B cell (primary cell): ENCODE results near the gene GEMIN2. TPM values are rescaled to one million over a fixed set of nuclear protein-coding genes. Genes with fewer than 3 reads are reported as not detected.
"Not testable (repeated sequence)": the region's sequence is repeated elsewhere in the genome, so short reads cannot be mapped to it uniquely, and the experiment has no call there.

ENCODE experiments used
- ATAC-seq: fragments of 200-7000 bp; cut with Tn5 transposase; one replicate; pipeline ENCODE4 v1.10.0; 2021; ENCODE audit warnings: low read depth, mild to moderate bottlenecking, moderate number of reproducible peaks, moderate library complexity
- CTCF ChIA-PET: fragments of 350-600 bp; sonication (Branson Sonifier 250); formaldehyde crosslinking; loops from one replicate; lab custom pipeline; 2021; ENCODE audit warnings: antibody characterized with exemption, inconsistent platforms; lab: Charles Lee
- POLR2A ChIA-PET: fragments of 350-600 bp; sonication (Branson Sonifier 250); formaldehyde crosslinking; loops from one replicate; lab custom pipeline; 2021; ENCODE audit warnings: antibody characterized with exemption; lab: Charles Lee
- DNase-seq: peaks from one replicate; pipeline ENCODE4 v3.0.0; 2013
- H2AFZ ChIP-seq: 2 replicates; pipeline ENCODE4 v1.6.1; 2012; ENCODE audit warnings: mild to moderate bottlenecking, low read depth, low read length; ENCODE audit not compliant: insufficient read depth, poor library complexity, severe bottlenecking
- H3K27ac ChIP-seq, 2 donors: 1 replicate in 1 of 2; 2 replicates in 1 of 2; pipeline ENCODE4 v1.5.1; 2012 to 2013; ENCODE audit warnings: low read length in 2 of 2, mild to moderate bottlenecking in 2 of 2, moderate library complexity in 1 of 2
- H3K27me3 ChIP-seq, 4 experiments: fragments of 200-600 bp in 1 of 4; sonication (generic) in 1 of 4; replicated peaks in 1 of 4; 1 replicate in 2 of 4; 2 replicates in 2 of 4; pipeline versions ENCODE4 v1.6.1 to v1.7.0; 2013 to 2016; ENCODE audit warnings: low read length in 3 of 4, mild to moderate bottlenecking in 2 of 4, mixed read lengths in 1 of 4, moderate library complexity in 1 of 4; ENCODE audit not compliant: insufficient read depth in 4 of 4, control insufficient read depth in 3 of 4; ENCODE audit errors: control extremely low read depth in 1 of 4
- H3K36me3 ChIP-seq, 2 experiments: replicated peaks in 1 of 2; 1 replicate in 1 of 2; 2 replicates in 1 of 2; pipeline versions ENCODE4 v1.6.1 to v1.7.1; 2013; ENCODE audit warnings: low read length in 1 of 2; ENCODE audit not compliant: insufficient read depth in 2 of 2, control insufficient read depth in 1 of 2; ENCODE audit errors: control extremely low read depth in 1 of 2, extremely low read depth in 1 of 2
- H3K4me1 ChIP-seq, 2 donors: fragments of 200-600 bp in 1 of 2; sonication (generic) in 1 of 2; 1 replicate in 1 of 2; 2 replicates in 1 of 2; pipeline versions ENCODE4 v1.5.1 to v1.6.1; 2013 to 2017; ENCODE audit warnings: low read length in 2 of 2; ENCODE audit not compliant: control insufficient read depth in 2 of 2, insufficient read depth in 2 of 2
- H3K4me2 ChIP-seq: replicated peaks from 2 replicates; pipeline ENCODE3; 2012; ENCODE audit warnings: mild to moderate bottlenecking, low read depth, low read length; ENCODE audit not compliant: poor library complexity, severe bottlenecking
- H3K4me3 ChIP-seq, 5 experiments: fragments of 200-600 bp in 1 of 5; sonication (generic) in 1 of 5; 1 replicate in 3 of 5; 2 replicates in 2 of 5; pipeline versions ENCODE4 v1.5.1 to v1.7.0; 2011 to 2016; ENCODE audit warnings: low read length in 4 of 5, mild to moderate bottlenecking in 4 of 5, low read depth in 2 of 5, control low read depth in 1 of 5, moderate library complexity in 1 of 5; ENCODE audit not compliant: insufficient read depth in 1 of 5; ENCODE audit errors: control extremely low read depth in 1 of 5, extremely low read depth in 1 of 5
- H3K79me2 ChIP-seq: fragments of 200-600 bp; sonication (generic); one replicate; pipeline ENCODE4 v1.6.0; 2016; ENCODE audit warnings: low read length; ENCODE audit not compliant: control insufficient read depth, insufficient read depth
- H3K9ac ChIP-seq: fragments of 200-600 bp; sonication (generic); 2 replicates; pipeline ENCODE4 v1.6.1; 2017; ENCODE audit warnings: mild to moderate bottlenecking, low read length, moderate library complexity
- H3K9me3 ChIP-seq, 3 donors: one replicate each; pipeline versions ENCODE4 v1.6.1 to v1.7.1; 2013; ENCODE audit warnings: low read length in 2 of 3; ENCODE audit not compliant: control insufficient read depth in 2 of 3, insufficient read depth in 1 of 3; ENCODE audit errors: control extremely low read depth in 1 of 3
- H4K20me1 ChIP-seq: 2 replicates; pipeline ENCODE4 v1.6.0; 2012; ENCODE audit warnings: mild to moderate bottlenecking, low read length; ENCODE audit not compliant: insufficient read depth, control insufficient read depth, poor library complexity, severe bottlenecking
- H3K27ac Mint-ChIP-seq: one replicate; pipeline ENCODE4 v1.8.0; 2021; ENCODE audit warnings: mixed read lengths
- H3K27me3 Mint-ChIP-seq: one replicate; pipeline ENCODE4 v1.8.0; 2021; ENCODE audit warnings: mixed read lengths
- H3K4me1 Mint-ChIP-seq: one replicate; pipeline ENCODE4 v1.8.0; 2021; ENCODE audit warnings: mixed read lengths
- H3K4me3 Mint-ChIP-seq: one replicate; pipeline ENCODE4 v1.8.0; 2021; ENCODE audit warnings: mixed read lengths
- H3K9me3 Mint-ChIP-seq: one replicate; pipeline ENCODE4 v1.8.0; 2022; ENCODE audit warnings: mixed read lengths; ENCODE audit not compliant: insufficient read depth
- EZH2 ChIP-seq: IDR thresholded peaks from 2 replicates; pipeline ENCODE4 v1.6.1; 2012; ENCODE audit warnings: borderline replicate concordance, low read depth, mild to moderate bottlenecking, moderate library complexity, low read length; ENCODE audit not compliant: insufficient read depth, poor library complexity, severe bottlenecking
- WGBS: methylation state at CpG from one replicate; pipeline ENCODE4 v1.1.5; 2013; ENCODE audit warnings: missing lambda C conversion rate; ENCODE audit not compliant: insufficient coverage; 5-methylcytosine and 5-hydroxymethylcytosine counted together
- intact Hi-C: fragments of 100-400 bp; cut with micrococcal nuclease; formaldehyde crosslinking; loops from one replicate; pipeline ENCODE4 v1.10.0; 2022
- polyA plus RNA-seq: library from polyadenylated mRNA; depleted of rRNA; stranded (reverse); fragments of >200 nt; gene quantifications from 2 replicates; pipeline ENCODE4 v1.2.3, GENCODE V29; 2012
- total RNA-seq, 2 donors: library from RNA; stranded (reverse); fragments of 120-200 nt in 1 of 2; gene quantifications; 1 replicate in 1 of 2; 2 replicates in 1 of 2; pipeline versions ENCODE4 v1.2.3 to v1.2.4, GENCODE V29; 2013 to 2022
- TF ChIP-seq, protein P1 (sequence below): fragments of 200-600 bp; IDR thresholded peaks from one replicate; pipeline ENCODE4 v1.8.0; 2022; ENCODE audit warnings: antibody characterized with exemption, mild to moderate bottlenecking

GEMIN2 gene
- total and polyA plus RNA-seq, 2 donors (not counting 1 experiment from before 2014, with no cell fraction given) = 13.4 to 14.4 TPM

DNA sequence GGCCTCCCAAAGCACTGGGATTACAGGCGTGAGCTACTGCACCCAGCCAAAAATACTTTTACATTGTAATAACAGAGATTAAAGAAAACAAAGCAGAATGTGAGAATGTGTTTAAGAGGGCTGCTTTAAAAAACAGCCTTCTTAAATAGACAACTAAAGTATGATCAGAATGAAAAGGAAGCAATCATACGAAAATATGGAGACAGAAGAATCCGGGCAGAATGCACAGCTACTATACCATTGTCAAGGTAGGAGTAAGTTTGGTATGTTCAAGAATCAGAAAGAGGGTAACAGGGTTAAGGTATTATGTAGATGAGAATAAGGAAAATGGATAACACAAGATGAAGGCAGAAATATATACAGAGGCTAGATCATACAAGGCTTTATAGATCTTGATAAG, 19.6 kb upstream of the GEMIN2 start:
- DNase-seq (no peak), ATAC-seq (no peak)
- H3K27ac Mint-ChIP-seq = no peak overlapping the region
- H3K27me3 ChIP-seq = no peaks in the 10 kb centered on the region
- peaks cover 12 to 39% of the 10 kb centered on the region in 2 experiments for H3K36me3 ChIP-seq
- H3K4me2 ChIP-seq = no peak overlapping the region
- no peaks in the 10 kb centered on the region for H4K20me1 ChIP-seq
- POLR2A ChIA-PET = no interaction called here
- H3K27me3 Mint-ChIP-seq = no peaks in the 10 kb centered on the region
- H3K4me3 ChIP-seq = no peak overlapping the region
- no peaks in the 10 kb centered on the region for H3K9me3 ChIP-seq
- peaks cover 4% of the 10 kb centered on the region for H3K79me2 ChIP-seq
- intact Hi-C loops = no loop called here
- no peak overlapping the region for H3K27ac ChIP-seq
- H2AFZ ChIP-seq = no peak overlapping the region
- H3K4me1 ChIP-seq = no peaks in the 10 kb centered on the region
- no CpG with 5 or more reads among the region's 3 CpGs for WGBS
- TF ChIP-seq, protein P1, sequence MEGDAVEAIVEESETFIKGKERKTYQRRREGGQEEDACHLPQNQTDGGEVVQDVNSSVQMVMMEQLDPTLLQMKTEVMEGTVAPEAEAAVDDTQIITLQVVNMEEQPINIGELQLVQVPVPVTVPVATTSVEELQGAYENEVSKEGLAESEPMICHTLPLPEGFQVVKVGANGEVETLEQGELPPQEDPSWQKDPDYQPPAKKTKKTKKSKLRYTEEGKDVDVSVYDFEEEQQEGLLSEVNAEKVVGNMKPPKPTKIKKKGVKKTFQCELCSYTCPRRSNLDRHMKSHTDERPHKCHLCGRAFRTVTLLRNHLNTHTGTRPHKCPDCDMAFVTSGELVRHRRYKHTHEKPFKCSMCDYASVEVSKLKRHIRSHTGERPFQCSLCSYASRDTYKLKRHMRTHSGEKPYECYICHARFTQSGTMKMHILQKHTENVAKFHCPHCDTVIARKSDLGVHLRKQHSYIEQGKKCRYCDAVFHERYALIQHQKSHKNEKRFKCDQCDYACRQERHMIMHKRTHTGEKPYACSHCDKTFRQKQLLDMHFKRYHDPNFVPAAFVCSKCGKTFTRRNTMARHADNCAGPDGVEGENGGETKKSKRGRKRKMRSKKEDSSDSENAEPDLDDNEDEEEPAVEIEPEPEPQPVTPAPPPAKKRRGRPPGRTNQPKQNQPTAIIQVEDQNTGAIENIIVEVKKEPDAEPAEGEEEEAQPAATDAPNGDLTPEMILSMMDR = no peak
- TF ChIP-seq EZH2 = no peak
- peaks cover 17% of the 10 kb centered on the region for H3K4me1 Mint-ChIP-seq
- H3K9ac ChIP-seq = no peak overlapping the region
- H3K9me3 Mint-ChIP-seq = no peaks in the 10 kb centered on the region
- CTCF ChIA-PET = no interaction called here
- H3K4me3 Mint-ChIP-seq = no peak overlapping the region

DNA sequence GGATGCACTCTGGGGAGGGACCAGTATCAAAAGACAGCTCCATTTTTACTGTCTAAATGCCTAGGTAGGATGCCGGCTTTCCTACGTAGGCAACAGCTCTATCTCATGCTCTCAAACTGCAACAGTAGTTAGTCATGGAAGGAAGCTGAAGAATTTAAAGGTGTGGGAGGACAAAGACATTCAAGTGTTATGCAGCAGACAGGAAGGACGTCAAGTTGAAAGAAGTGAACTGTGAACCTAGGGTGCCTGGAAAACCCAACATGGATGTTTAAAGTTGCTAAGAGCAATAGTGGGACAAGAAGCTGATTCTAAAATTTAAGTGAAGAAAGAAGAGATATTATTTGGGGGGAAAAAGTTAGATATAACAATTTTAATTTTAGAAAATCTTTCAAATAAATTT, 17.0 kb upstream of the GEMIN2 start:
- Histone ChIP-seq H3K36me3 (peaks cover 8 to 15% of the 10 kb centered on the region in 2 experiments), H4K20me1 (no peaks in the 10 kb centered on the region), H3K4me1 (peaks cover under 1 to 2% of the 10 kb centered on the region in 2 donors), H3K27me3 (no peaks in the 10 kb centered on the region), H3K4me2 (no peak overlapping the region), H3K4me3 (no peak overlapping the region), H2AFZ (no peak overlapping the region), H3K9me3 (no peaks in the 10 kb centered on the region), H3K9ac (no peak overlapping the region), H3K79me2 (peaks cover 4% of the 10 kb centered on the region), H3K27ac (peak overlapping the region in 1 of 2 donors; percentile 36)
- ChIA-PET CTCF (no interaction called here), POLR2A (no interaction called here)
- H3K4me1 Mint-ChIP-seq = peaks cover 30% of the 10 kb centered on the region
- 57% methylated on average over 1 of the region's 3 CpGs for WGBS
- TF ChIP-seq EZH2 = no peak
- TF ChIP-seq, protein P1 = no peak
- ATAC-seq = no peak
- intact Hi-C loops = no loop called here
- no peaks in the 10 kb centered on the region for H3K27me3 Mint-ChIP-seq
- H3K9me3 Mint-ChIP-seq = no peaks in the 10 kb centered on the region
- H3K4me3 Mint-ChIP-seq = no peak overlapping the region
- no peak overlapping the region for H3K27ac Mint-ChIP-seq
- DNase-seq = no peak

DNA sequence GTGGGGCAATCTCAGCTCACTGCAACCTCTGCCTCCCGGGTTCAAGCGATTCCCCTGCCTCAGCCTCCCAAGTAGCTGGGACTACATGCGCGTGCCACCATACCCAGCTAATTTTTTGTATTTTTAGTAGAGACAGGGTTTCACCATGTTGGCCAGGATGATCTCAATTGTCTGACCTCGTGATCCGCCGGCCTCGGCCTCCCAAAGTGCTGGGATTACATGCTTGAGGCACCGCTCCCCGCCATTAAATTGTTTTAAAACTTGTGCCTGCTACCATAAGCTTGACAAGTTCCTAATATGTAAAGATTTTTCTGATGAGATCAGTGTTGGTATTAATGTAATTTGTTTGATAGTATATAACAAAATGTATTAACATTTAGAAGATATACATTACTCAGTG, 14.9 kb upstream of the GEMIN2 start:
- H3K9ac ChIP-seq, POLR2A ChIA-PET, H3K27me3 Mint-ChIP-seq, H3K27ac Mint-ChIP-seq, DNase-seq, H3K4me3 ChIP-seq, intact Hi-C loops, H2AFZ ChIP-seq, H3K27me3 ChIP-seq, H3K9me3 Mint-ChIP-seq, H3K79me2 ChIP-seq, ATAC-seq, H3K4me3 Mint-ChIP-seq, H3K4me2 ChIP-seq, H3K9me3 ChIP-seq, H4K20me1 ChIP-seq: not testable (repeated sequence)
- CTCF ChIA-PET = interaction anchor here (0.7 kb wide), 1 partner anchor 65 kb away, joined by 4 read pairs; no protein-coding TSS in a partner anchor
- Histone ChIP-seq H3K4me1 (peaks cover 9 to 15% of the 10 kb centered on the region in 2 donors), H3K36me3 (peaks cover 5 to 11% of the 10 kb centered on the region in 2 experiments), H3K27ac (peak overlapping the region in 1 of 2 donors; percentile 5)
- WGBS = 100% methylated on average over 6 of the region's 10 CpGs
- H3K4me1 Mint-ChIP-seq = peaks cover 44% of the 10 kb centered on the region
